Spleen (tissue), 7 donors: ENCODE measurements around the gene SLC29A1.

ENCODE experiments used
- CTCF ChIP-seq, 11 experiments: fragments of 200-600 bp in 7 of 11; fragments of 450-650 bp in 4 of 11; sonication (generic) in 4 of 11; IDR thresholded peaks in 8 of 11; conservative IDR thresholded peaks in 3 of 11; 1 replicate in 7 of 11; 2 replicates in 4 of 11; pipeline versions ENCODE4 v1.4.0 to v1.8.0; 2016 to 2021; ENCODE audit warnings: antibody characterized with exemption in 11 of 11, inconsistent platforms in 4 of 11, mild to moderate bottlenecking in 1 of 11
- POLR2A ChIP-seq, 3 donors: fragments of 450-650 bp; IDR thresholded peaks; one replicate each; pipeline ENCODE4 v1.5.1; 2017; ENCODE audit warnings: antibody characterized with exemption in 3 of 3, mild to moderate bottlenecking in 1 of 3
- donor health status: DM: no; HTN: no; CAD: no; lungs with moderate emphysema.
- donor health status: DM: no; HTN: no; CAD: no.
- donor health status: DM: no; HTN: no; CAD: no.

- TF ChIP-seq CTCF (IDR thresholded peaks at IDR 0.05 in 8 of 11, conservative IDR thresholded peaks at IDR 0.05 in 3 of 11) = no peak
- TF ChIP-seq POLR2A (IDR thresholded peaks at IDR 0.05) = no peak
These were observed 5.0 kb downstream of the SLC29A1 start for GRCh38 chr6:44228433-44228832.
